Lower lobe of right lung (tissue), 2 donors: ENCODE data around the gene CAPN10. TPM values are rescaled to one million over a fixed set of nuclear protein-coding genes. Genes with fewer than 3 reads are reported as not detected.
A peak's percentile ranks its signal among the peaks of the same experiment; 100 is the strongest.

ENCODE experiments used
- ATAC-seq, 2 donors: fragments of 200-7000 bp; cut with Tn5 transposase; one replicate each; pipeline ENCODE4 v1.9.1; 2020 to 2022; ENCODE audit warnings: mild to moderate bottlenecking in 2 of 2, moderate library complexity in 2 of 2
- DNase-seq: peaks from one replicate; pipeline ENCODE4 v3.0.0-alpha.2; 2020
- H3K27ac ChIP-seq: fragments of 200-600 bp; one replicate; pipeline ENCODE4 v1.8.0; 2022
- H3K27me3 ChIP-seq: fragments of 200-600 bp; one replicate; pipeline ENCODE4 v1.8.0; 2022; ENCODE audit warnings: low read depth
- H3K36me3 ChIP-seq: fragments of 200-600 bp; one replicate; pipeline ENCODE4 v1.8.0; 2022; ENCODE audit warnings: mild to moderate bottlenecking
- H3K4me1 ChIP-seq: fragments of 200-600 bp; one replicate; pipeline ENCODE4 v1.8.0; 2022
- H3K4me3 ChIP-seq: fragments of 200-600 bp; one replicate; pipeline ENCODE4 v1.8.0; 2022; ENCODE audit warnings: mild to moderate bottlenecking
- H3K9me3 ChIP-seq: fragments of 200-600 bp; one replicate; pipeline ENCODE4 v1.8.0; 2022
- intact Hi-C: fragments of 100-400 bp; cut with DNase I; formaldehyde crosslinking; loops from one replicate; pipeline ENCODE4 v1.11.0; 2022
- total RNA-seq: library from RNA; stranded (reverse); fragmentation: NEBNext Ultra II Directional; extraction: Animal tissue kit (Norgen Biotek cat#: 25700); gene quantifications from one replicate; pipeline ENCODE4 v1.2.1, GENCODE V29; 2021
- TF ChIP-seq, protein P1 (sequence below): fragments of 200-600 bp; IDR thresholded peaks from one replicate; pipeline ENCODE4 v1.8.0; 2022; ENCODE audit warnings: antibody characterized with exemption, mild to moderate bottlenecking
- donor health status: DM: no; HTN: yes; CAD: no; lungs with severe emphysema.

The CAPN10 gene
- total RNA-seq, 1 donor from 2014 or later = 37.2 TPM

DNA sequence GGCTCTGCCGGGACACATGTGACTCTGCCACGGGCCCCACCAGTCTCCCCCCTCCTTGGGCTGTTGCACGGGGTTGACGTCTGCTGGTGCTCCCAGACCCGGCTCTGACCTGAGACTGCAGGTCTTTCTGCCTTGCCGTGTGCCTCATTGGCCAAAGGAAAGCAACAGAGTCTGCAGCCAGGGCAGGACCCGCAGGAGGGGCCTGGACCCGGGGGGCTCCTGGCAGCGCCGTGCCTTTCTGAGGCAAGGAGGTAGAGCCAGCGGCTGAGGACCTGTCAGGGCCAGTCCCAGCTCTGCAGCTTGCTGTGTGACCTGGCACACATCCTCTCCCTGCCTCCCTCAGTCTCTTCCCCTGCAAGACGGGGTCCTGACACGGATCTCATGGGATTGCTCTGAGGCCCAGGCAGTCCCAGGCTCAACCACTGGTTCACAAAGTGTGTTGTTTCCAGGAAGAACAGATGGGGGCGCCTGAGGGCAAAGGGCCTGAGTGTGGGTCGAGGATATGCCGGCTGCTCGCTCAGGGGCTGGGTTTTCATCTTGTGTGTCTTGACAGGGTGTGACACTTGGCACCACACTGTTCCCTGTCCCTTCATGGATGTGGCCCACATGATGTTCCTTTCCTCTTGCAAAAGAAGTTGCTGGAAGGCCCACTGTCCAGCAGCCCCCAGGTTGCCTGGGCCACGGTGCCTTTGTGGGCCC is 9.0 kb downstream of the CAPN10 start:
- no peaks in the 10 kb centered on the region for H3K4me1 ChIP-seq
- DNase-seq (peak; percentile 42), ATAC-seq (peak in 1 of 2 donors; percentile 10)
- H3K27me3 ChIP-seq = no peaks in the 10 kb centered on the region
- H3K27ac ChIP-seq = no peak overlapping the region
- no peak overlapping the region for H3K4me3 ChIP-seq
- H3K9me3 ChIP-seq = no peaks in the 10 kb centered on the region
- peaks cover 89% of the 10 kb centered on the region for H3K36me3 ChIP-seq
- intact Hi-C loops = no loop called here
- TF ChIP-seq, protein P1, sequence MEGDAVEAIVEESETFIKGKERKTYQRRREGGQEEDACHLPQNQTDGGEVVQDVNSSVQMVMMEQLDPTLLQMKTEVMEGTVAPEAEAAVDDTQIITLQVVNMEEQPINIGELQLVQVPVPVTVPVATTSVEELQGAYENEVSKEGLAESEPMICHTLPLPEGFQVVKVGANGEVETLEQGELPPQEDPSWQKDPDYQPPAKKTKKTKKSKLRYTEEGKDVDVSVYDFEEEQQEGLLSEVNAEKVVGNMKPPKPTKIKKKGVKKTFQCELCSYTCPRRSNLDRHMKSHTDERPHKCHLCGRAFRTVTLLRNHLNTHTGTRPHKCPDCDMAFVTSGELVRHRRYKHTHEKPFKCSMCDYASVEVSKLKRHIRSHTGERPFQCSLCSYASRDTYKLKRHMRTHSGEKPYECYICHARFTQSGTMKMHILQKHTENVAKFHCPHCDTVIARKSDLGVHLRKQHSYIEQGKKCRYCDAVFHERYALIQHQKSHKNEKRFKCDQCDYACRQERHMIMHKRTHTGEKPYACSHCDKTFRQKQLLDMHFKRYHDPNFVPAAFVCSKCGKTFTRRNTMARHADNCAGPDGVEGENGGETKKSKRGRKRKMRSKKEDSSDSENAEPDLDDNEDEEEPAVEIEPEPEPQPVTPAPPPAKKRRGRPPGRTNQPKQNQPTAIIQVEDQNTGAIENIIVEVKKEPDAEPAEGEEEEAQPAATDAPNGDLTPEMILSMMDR = no peak

DNA sequence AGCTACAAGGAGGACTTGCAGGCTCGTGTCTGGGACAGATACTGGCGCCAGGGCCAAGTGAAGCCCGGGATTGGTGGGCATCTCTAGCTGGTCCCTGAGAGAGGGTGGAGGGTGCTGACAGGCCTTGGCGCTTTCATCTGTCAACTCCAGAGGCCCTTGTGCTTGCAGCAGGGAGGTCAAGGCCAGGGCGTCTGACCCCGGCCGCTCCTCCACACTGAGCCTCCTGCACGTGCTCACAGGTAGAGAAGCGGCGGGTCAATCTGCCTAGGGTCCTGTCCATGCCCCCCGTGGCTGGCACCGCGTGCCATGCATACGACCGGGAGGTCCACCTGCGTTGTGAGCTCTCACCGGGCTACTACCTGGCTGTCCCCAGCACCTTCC is 9.5 kb downstream of the CAPN10 start:
- Histone ChIP-seq H3K9me3 (no peaks in the 10 kb centered on the region), H3K4me1 (no peaks in the 10 kb centered on the region), H3K27me3 (no peaks in the 10 kb centered on the region), H3K4me3 (no peak overlapping the region), H3K36me3 (peaks cover 84% of the 10 kb centered on the region), H3K27ac (no peak overlapping the region)
- ATAC-seq (no peak), DNase-seq (peak; percentile 36)
- intact Hi-C loops = no loop called here
- TF ChIP-seq, protein P1 = no peak

DNA sequence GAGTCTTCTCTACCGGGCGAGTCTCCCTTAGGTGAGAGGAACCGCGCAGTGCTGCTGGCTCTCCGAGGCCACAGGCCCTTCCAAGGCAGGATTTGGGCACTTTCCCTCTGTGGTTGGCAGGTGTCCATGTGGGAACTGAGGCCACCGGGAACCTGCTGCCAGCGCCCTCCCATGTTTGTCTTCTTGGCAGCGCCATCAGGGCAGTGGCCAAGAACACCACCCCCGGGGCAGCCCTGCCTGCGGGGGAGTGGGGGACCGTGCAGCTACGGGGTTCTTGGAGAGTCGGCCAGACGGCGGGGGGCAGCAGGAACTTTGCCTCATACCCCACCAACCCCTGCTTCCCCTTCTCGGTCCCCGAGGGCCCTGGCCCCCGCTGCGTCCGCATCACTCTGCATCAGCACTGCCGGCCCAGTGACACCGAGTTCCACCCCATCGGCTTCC is 10.0 kb downstream of the CAPN10 start:
- Histone ChIP-seq H3K9me3 (no peaks in the 10 kb centered on the region), H3K27me3 (no peaks in the 10 kb centered on the region), H3K27ac (no peak overlapping the region), H3K4me3 (no peak overlapping the region), H3K36me3 (peaks cover 80% of the 10 kb centered on the region), H3K4me1 (no peaks in the 10 kb centered on the region)
- intact Hi-C loops = no loop called here
- peak; percentile 30 for DNase-seq
- no peak for ATAC-seq
- TF ChIP-seq, protein P1 = no peak

DNA sequence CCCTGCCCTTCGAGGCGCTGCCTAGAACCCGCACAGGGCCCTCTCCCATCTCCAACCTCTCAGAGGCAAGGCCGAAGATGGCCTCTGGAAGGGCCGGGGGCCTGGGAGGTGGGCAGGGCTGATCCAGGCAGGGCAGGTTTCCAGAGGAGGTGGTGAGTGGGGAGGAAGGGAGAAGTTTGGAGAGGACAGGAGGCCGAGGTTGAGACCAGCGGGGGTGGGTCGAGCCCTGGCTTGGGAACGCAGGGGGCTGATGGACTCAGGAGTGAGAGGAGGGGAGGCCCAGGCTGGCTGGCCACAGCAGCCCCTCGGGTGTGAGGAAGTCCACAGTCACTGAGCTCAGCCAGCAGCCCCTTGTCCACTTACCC is 10.5 kb downstream of the CAPN10 start:
- Histone ChIP-seq H3K27ac (no peak overlapping the region), H3K4me1 (no peaks in the 10 kb centered on the region), H3K27me3 (no peaks in the 10 kb centered on the region), H3K9me3 (no peaks in the 10 kb centered on the region), H3K4me3 (no peak overlapping the region), H3K36me3 (peaks cover 74% of the 10 kb centered on the region)
- no peak for ATAC-seq
- TF ChIP-seq, protein P1 = no peak
- peak; percentile 39 for DNase-seq
- intact Hi-C loops = no loop called here

DNA sequence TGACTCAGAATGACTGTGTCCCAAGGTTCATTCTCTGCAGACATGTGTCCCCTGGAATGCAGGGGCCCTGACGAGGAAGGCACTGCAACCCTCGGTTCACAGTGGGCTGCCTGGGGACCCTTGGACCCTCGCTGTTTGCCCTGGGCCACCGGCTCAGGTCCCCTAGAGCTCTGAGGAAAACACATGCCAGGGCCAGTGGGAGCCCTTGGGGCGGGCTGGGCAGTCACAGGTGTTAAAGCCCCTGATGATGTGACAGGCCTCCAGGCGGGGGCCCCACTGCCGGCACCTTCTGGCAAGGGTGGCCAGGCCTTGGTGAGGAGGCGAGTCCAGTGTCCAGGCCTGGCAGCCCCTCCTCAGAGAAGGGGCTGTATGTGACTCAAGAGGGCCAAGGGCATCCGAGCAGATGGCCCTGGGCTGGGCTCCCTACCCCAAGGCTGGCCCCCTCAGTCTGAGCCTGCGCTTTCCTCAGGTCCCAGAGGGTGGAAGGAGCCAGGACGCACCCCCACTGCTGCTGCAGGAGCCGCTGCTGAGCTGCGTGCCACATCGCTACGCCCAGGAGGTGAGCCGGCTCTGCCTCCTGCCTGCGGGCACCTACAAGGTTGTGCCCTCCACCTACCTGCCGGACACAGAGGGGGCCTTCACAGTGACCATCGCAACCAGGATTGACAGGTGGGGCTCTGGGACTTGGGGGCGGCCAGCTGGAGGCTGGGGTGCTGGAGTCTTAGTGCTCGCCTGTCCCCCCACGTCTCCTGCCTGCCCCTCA is 11.1 kb downstream of the CAPN10 start:
- H3K4me3 ChIP-seq = no peak overlapping the region
- intact Hi-C loops = no loop called here
- no peaks in the 10 kb centered on the region for H3K9me3 ChIP-seq
- peak; percentile 35 for DNase-seq
- TF ChIP-seq, protein P1 = no peak
- no peaks in the 10 kb centered on the region for H3K4me1 ChIP-seq
- H3K27ac ChIP-seq = no peak overlapping the region
- no peaks in the 10 kb centered on the region for H3K27me3 ChIP-seq
- peaks cover 69% of the 10 kb centered on the region for H3K36me3 ChIP-seq
- ATAC-seq = no peak
